ENCODE measurements around the gene NCOR1. TPM values are rescaled to one million over a fixed set of nuclear protein-coding genes. Genes with fewer than 3 reads are reported as not detected.

The NCOR1 gene
- total and polyA plus RNA-seq, 2 of the 8 experiments (the other 6 are each of a cell fraction or from before 2014, with no cell fraction given), result 65.4 to 142 TPM

DNA sequence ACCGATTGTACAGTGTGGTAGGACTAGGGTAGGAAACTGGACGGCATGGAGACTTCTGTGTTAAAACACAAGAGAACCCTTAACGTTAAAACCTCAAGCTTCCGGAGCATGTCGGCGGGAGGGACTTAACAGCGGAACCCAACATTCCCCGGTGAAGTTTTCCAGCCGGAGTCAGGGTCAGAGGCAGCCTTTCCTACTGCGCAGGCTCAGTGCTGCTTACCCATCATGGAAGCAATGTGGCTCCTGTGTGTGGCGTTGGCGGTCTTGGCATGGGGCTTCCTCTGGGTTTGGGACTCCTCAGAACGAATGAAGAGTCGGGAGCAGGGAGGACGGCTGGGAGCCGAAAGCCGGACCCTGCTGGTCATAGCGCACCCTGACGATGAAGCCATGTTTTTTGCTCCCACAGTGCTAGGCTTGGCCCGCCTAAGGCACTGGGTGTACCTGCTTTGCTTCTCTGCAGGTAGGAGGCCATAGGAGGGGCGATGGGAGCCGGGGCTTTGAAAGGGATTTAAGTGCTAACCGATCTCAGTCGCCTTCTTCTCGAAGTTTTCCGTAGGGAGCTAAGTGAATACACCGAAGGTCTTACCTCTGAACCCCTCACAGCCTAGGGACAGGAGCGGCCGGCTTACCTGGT lies 1.8 kb upstream of the NCOR1 start, which contains the start of gene PIGL (continued):
- TF ChIP-seq CTBP2 (IDR thresholded peaks at IDR 0.05; ENCODE audit: borderline replicate concordance, insufficient read depth, insufficient read length, low read length), result no peak
- no peak for TF ChIP-seq CHD7 (IDR thresholded peaks at IDR 0.05; ENCODE audit: insufficient replicate concordance, low read length)
- TF ChIP-seq FOSL1 (IDR thresholded peaks at IDR 0.05; ENCODE audit: insufficient read depth, low read depth, low read length), result no peak
- peak; percentile 55 for TF ChIP-seq TEAD4 (IDR thresholded peaks at IDR 0.05; ENCODE audit: low read depth, low read length)
- peak; percentile 87; the same call in 1 of the 2 replicates for TF ChIP-seq GABPA (IDR thresholded peaks at IDR 0.05; ENCODE audit: borderline replicate concordance, insufficient read depth, low read length)
- TF ChIP-seq TCF12 (IDR thresholded peaks at IDR 0.05; ENCODE audit: low read depth, low read length), result peak; percentile 26; the same call in 1 of the 2 replicates
- no peak for TF ChIP-seq EP300 (IDR thresholded peaks at IDR 0.05; ENCODE audit: borderline replicate concordance in 1 of 2, low read depth in 2 of 2, low read length in 2 of 2)
- peak; percentile 88 for TF ChIP-seq PHF8 (conservative IDR thresholded peaks at IDR 0.05; ENCODE audit: low read depth, low read length)
- no peak for TF ChIP-seq SP2 (IDR thresholded peaks at IDR 0.05; ENCODE audit: low read length)
- TF ChIP-seq KDM1A (IDR thresholded peaks at IDR 0.05; ENCODE audit: borderline replicate concordance, low read length), result no peak
